ENCODE measurements around the gene ZNF415. TPM values are rescaled to one million over a fixed set of nuclear protein-coding genes. Genes with fewer than 3 reads are reported as not detected.
"Not testable (repeated sequence)": the region's sequence is repeated elsewhere in the genome, so short reads cannot be mapped to it uniquely, and the experiment has no call there.

The ZNF415 gene
- polyA plus RNA-seq (ENCODE audit: insufficient read length in 3 of 3), result 10 to 100 TPM; 21.9 to 30.5 (median 24.0) TPM
- long read RNA-seq, donor 1, result 0 reads
- long read RNA-seq, donor 2, partial matches to known transcripts, result 0 of 4 reads
- long read RNA-seq, donor 2, other reads (novel, unspliced or antisense), result 0 of 4 reads
- long read RNA-seq, donor 3, partial matches to known transcripts, result 0 of 7 reads
- long read RNA-seq, donor 3, other reads (novel, unspliced or antisense), result 0 of 7 reads
- long read RNA-seq, donor 4, result 0 reads
- long read RNA-seq, donor 5, partial matches to known transcripts, result 0 of 7 reads
- long read RNA-seq, donor 5, other reads (novel, unspliced or antisense), result 0 of 7 reads
- long read RNA-seq, donor 6, partial matches to known transcripts, result 0 of 3 reads
- long read RNA-seq, donor 6, other reads (novel, unspliced or antisense), result 0 of 3 reads
- long read RNA-seq, donor 7, partial matches to known transcripts, result 0 of 4 reads
- long read RNA-seq, donor 7, other reads (novel, unspliced or antisense), result 0 of 4 reads
- long read RNA-seq, donor 8, partial matches to known transcripts, result 0 of 6 reads
- long read RNA-seq, donor 8, other reads (novel, unspliced or antisense), result 0 of 6 reads
- long read RNA-seq, donor 9, partial matches to known transcripts, result 0 of 2 reads
- long read RNA-seq, donor 9, other reads (novel, unspliced or antisense), result 0 of 2 reads
- long read RNA-seq, donor 10, partial matches to known transcripts, result 0 of 5 reads
- long read RNA-seq, donor 10, other reads (novel, unspliced or antisense), result 0 of 5 reads
- long read RNA-seq, donor 11, partial matches to known transcripts, result 0 of 1 reads
- long read RNA-seq, donor 11, other reads (novel, unspliced or antisense), result 0 of 1 reads
- long read RNA-seq, donor 12, partial matches to known transcripts, result 0 of 2 reads
- long read RNA-seq, donor 12, other reads (novel, unspliced or antisense), result 0 of 2 reads
- long read RNA-seq, donor 13, transcript ZNF415-201 (4 exons, 2,270 nt), result major isoform, 6 of 9 reads
- long read RNA-seq, donor 13, partial matches to known transcripts, result 0 of 9 reads
- long read RNA-seq, donor 13, other reads (novel, unspliced or antisense), result 0 of 9 reads
- long read RNA-seq, donor 14, partial matches to known transcripts, result 0 of 5 reads
- long read RNA-seq, donor 14, other reads (novel, unspliced or antisense), result 0 of 5 reads
- long read RNA-seq, donor 15, partial matches to known transcripts, result 0 of 4 reads
- long read RNA-seq, donor 15, other reads (novel, unspliced or antisense), result 0 of 4 reads
- long read RNA-seq, donor 16, transcript ZNF415-201 (4 exons, 2,270 nt), result major isoform, 5 of 7 reads
- long read RNA-seq, donor 16, partial matches to known transcripts, result 0 of 7 reads
- long read RNA-seq, donor 16, other reads (novel, unspliced or antisense), result 0 of 7 reads

GRCh38 chr19:53132141-53132991, at the start of gene ZNF415:
TSS of gene ZNF415 (minus strand) at chr19:53132910. CDS start at chr19:53122676, 10,234 bp downstream.
- peak; percentile 66 to 90 (median 79) for DNase-seq (ENCODE audit: extremely low read depth in 1 of 11, low read depth in 9 of 11, low spot score in 4 of 11)

GRCh38 chr19:53182202-53182601, 49.5 kb upstream of the ZNF415 start:
- DNase-seq (ENCODE audit: extremely low read depth in 1 of 11, low read depth in 9 of 11, low spot score in 4 of 11), result no peak

- no peak for DNase-seq (ENCODE audit: extremely low read depth in 1 of 11, low read depth in 9 of 11, low spot score in 4 of 11)
These were observed 45.3 kb upstream of the ZNF415 start for GRCh38 chr19:53177986-53178385.

GRCh38 chr19:53172889-53173288, 40.2 kb upstream of the ZNF415 start:
- DNase-seq (ENCODE audit: extremely low read depth in 1 of 11, low read depth in 9 of 11, low spot score in 4 of 11), result no peak

- no peak for DNase-seq (ENCODE audit: extremely low read depth in 1 of 11, low read depth in 9 of 11, low spot score in 4 of 11)
These were observed 33.0 kb upstream of the ZNF415 start for GRCh38 chr19:53165691-53166091.

GRCh38 chr19:53161123-53161522, 28.4 kb upstream of the ZNF415 start:
- no peak for DNase-seq (ENCODE audit: extremely low read depth in 1 of 11, low read depth in 9 of 11, low spot score in 4 of 11)

GRCh38 chr19:53160350-53160749, 27.6 kb upstream of the ZNF415 start:
- no peak for DNase-seq (ENCODE audit: extremely low read depth in 1 of 11, low read depth in 9 of 11, low spot score in 4 of 11)

GRCh38 chr19:53158119-53158656, 25.5 kb upstream of the ZNF415 start:
- DNase-seq (ENCODE audit: extremely low read depth in 1 of 11, low read depth in 9 of 11, low spot score in 4 of 11), result peak in 2 of 11 donors; percentile 14 to 29

GRCh38 chr19:53157626-53158025, 24.9 kb upstream of the ZNF415 start:
- peak in 1 of 11 donors; percentile 6 for DNase-seq (ENCODE audit: extremely low read depth in 1 of 11, low read depth in 9 of 11, low spot score in 4 of 11)

GRCh38 chr19:53156850-53157249, 24.1 kb upstream of the ZNF415 start:
- DNase-seq (ENCODE audit: extremely low read depth in 1 of 11, low read depth in 9 of 11, low spot score in 4 of 11), result no peak

GRCh38 chr19:53147645-53148044, 14.9 kb upstream of the ZNF415 start:
- DNase-seq (ENCODE audit: extremely low read depth in 1 of 11, low read depth in 9 of 11, low spot score in 4 of 11), result no peak

GRCh38 chr19:53140351-53140750, 7.6 kb upstream of the ZNF415 start:
- no peak for DNase-seq (ENCODE audit: extremely low read depth in 1 of 11, low read depth in 9 of 11, low spot score in 4 of 11)

GRCh38 chr19:53136432-53136831, 3.7 kb upstream of the ZNF415 start:
- no peak for DNase-seq (ENCODE audit: extremely low read depth in 1 of 11, low read depth in 9 of 11, low spot score in 4 of 11)

- DNase-seq (ENCODE audit: extremely low read depth in 1 of 11, low read depth in 9 of 11, low spot score in 4 of 11), result no peak
These were observed 983 bp downstream of the ZNF415 start for GRCh38 chr19:53131727-53132126.

- DNase-seq (ENCODE audit: extremely low read depth in 1 of 11, low read depth in 9 of 11, low spot score in 4 of 11), result no peak
These were observed 1.6 kb downstream of the ZNF415 start for GRCh38 chr19:53131085-53131590.

- DNase-seq (ENCODE audit: extremely low read depth in 1 of 11, low read depth in 9 of 11, low spot score in 4 of 11), result no peak
These were observed 2.2 kb downstream of the ZNF415 start for GRCh38 chr19:53130506-53130905.

- DNase-seq (ENCODE audit: extremely low read depth in 1 of 11, low read depth in 9 of 11, low spot score in 4 of 11), result not testable (repeated sequence)
These were observed 5.8 kb downstream of the ZNF415 start for GRCh38 chr19:53126733-53127526.
